ENCODE data around the gene ADAMTS17.
"Not testable (repeated sequence)": the region's sequence is repeated elsewhere in the genome, so short reads cannot be mapped to it uniquely, and the experiment has no call there.

ADAMTS17 gene

DNA sequence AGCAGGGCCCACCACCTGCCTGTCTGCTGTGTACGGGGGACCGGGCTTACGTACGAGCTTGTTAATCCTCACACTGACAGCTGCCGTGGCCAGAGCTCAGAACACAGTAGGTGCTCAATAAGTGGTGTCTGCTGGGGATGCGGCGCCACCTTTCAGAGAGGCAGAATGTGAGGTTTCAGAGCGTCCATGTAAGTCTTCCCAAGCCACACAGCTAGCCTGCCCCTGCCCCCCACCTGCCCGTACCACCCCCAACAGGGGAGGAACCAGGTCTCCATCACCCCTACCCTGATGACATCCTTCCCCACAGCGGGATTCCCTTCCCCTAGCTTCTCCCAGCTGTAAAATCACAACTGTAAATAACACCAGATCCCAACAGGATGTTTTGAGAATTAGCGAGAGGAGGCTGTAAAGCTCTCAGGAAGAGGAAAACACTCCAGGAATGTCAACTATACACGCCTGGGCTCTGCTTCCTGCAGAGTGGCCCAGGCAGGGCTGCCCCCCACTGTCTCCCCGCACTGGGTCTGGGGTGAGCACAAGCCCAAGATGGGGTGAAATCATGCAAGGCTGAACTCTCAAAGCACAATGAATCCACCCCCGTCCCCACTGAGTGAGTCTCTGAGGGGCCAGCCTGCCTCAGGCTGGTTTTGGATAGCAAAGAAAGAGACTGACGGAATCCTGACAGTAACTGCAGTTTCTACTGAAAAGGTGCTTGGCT is 358.4 kb downstream of the ADAMTS17 start:
- DNase-seq: no peak

DNA sequence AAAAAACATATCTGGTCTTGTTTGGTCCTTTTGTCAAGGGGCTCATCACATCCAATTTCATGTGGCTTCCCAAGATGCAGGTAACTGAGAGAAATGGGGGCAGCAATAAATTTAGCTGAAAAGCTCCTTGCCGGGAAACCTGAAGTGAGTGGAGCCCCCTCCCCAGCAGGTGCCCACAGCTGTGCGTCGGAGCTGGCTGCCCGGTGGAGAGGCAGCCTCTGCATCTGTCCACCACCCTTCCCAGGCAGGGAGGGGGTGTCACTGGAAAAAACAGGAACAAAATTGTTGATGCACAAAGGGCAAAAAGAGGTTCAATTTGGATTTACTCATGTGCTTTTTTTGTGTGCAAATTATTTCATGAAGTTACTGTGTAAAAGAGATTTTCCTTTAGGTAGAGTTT is 359.1 kb downstream of the ADAMTS17 start:
- no peak for DNase-seq

DNA sequence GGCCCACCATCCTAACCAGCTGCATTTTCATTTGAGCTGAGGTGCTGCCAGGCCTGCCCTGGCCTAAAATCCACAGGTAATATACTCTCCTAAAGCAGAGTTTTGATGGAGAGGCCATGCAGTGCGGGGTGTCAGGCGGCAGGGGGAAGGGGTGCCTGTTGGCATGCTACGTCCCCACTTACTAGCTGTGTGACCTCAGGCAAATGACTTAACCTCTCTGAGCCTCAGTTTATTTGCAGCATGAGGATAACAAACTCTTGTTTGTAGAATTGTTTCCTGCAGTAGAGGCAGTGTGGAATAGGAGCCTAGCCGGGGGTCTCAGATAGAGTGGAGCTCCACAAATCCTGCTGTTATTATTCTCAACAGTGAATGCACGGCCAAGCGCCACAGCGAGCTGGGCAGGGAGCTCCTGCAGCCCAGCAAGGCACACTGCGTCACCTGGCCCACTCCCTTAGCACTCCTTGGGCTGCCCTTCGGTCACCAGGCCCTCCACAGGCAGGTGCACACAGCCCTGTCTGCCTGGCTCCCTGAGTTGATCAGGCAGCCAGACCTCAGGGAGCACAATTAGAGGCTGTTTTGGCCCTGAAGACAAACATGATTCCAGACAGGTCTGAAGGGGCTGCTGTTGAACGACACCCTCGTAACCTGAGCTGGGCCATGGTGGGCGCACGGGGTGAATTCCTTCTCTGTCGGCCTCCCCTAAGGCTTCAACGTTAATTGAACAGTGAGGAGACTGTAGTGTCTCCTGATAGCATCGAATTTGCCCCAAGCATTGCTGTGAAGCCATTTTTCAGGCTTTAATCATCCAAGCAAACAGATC is 359.7 kb downstream of the ADAMTS17 start:
- no peak for DNase-seq

DNA sequence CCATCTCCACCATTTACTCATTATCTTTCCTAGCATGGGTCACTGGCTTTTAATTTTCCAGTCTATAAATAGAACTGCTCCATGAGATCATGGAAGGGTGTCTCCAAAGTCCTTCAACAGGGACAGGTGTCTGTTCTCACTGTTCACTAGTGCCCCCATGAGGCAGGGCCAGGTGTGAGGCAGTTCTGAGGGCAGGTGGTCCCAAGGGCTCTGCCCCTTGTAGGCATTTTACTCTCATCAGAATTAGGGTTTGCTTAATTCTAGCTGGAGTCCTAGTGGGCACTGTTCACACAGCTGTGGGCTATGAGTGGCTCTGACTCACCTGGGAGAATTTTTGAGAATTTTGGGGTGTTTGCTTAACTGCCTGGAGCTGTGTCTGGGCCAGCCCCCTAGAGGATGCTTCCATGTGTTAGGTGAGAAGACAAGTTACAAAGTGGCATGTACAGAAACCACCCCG is 360.6 kb downstream of the ADAMTS17 start:
- DNase-seq: no peak

DNA sequence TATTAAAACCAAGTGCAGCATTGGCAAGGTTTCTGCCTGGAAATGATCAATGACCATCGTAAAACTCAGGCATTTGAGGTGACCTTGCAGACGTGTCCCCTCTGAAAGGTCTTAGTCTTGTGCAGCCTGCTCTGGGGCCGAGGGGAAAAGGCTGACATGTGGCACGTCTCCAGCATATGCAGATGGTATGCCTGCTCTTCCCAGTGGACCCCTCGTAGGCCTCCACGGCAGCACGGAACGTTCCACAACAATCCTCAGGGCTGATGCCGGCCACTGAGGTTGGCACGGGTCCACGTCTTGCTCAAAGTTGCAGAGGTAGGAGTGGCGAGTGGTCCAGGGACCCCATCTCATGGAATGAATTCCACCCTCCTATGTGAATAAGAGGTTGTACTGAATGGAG is 361.0 kb downstream of the ADAMTS17 start:
- DNase-seq: no peak

DNA sequence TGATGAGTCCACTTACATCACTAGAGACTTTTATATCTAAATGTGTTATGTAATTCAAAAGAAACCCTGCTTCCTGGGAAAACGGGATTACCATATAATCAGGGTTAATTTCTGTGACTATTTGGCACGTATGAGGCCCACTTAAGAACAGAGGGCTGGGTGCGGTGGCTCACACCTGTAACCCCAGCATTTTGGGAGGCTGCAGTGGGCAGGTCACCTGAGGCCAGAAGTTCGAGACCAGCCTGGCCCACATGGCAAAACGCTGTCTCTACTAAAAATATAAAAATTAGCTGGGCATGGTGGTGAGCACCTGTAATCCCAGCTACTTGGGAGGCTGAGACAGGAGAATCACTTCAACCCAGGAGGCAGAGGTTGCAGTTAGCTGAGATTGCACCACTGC is 361.9 kb downstream of the ADAMTS17 start:
- not testable (repeated sequence) for DNase-seq

DNA sequence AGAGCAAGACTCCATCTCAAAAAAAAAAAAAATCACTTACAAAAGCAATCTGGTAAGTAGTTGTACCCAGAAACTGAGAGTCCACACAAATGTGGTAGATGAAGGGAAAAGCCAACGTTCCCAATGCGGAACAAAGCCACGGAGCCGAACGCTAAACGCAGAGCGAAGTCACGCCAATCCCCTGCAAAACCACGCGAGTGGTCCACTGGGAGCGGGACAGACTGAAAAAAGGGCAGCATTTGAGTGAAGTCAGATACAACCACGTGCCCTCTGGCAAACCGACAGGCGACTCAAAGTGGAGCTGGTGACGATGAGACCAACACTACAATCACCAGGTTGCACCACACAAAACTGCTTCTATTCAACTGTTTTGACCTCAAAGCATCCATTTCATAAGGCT is 362.4 kb downstream of the ADAMTS17 start:
- no peak for DNase-seq

DNA sequence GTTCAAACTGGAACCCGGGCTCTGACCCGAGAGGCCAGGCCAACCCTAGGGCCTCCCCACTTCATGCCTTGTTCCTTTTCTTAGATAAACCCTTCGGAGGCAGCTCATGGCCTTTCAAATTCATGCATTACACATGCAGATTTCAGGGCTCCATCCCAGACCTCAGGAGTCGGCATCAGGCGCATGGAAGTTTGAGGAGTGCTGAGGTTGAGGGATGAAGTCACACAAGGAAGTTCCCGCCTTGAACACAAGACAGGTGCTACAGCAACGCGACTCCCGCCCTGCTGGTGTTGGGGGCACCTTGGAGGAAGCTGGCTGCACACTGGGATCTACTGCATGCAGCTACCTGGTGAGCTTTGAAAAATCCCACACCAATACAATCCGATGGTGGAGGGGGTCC is 363.3 kb downstream of the ADAMTS17 start:
- no peak for DNase-seq

DNA sequence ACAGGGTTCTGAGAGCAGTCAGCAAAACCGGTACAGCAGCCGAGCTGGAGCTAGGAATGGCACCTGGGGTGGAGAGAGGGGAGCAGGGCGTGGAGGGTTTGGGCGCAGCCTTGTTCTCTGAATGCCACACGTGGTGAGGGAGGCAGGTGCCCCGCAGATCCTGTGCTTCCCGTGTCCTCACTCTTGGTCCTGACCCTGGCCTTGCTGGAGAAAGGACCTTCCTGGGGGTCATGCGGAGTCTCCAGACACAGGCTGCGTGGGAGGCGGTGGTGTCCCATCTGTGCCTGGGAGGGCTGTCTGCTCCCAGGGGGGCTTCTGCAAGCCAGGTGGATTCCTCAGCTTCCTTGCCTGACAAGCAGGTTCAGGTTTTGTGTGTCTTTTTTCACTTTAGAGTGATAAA is 363.8 kb downstream of the ADAMTS17 start:
- no peak for DNase-seq

DNA sequence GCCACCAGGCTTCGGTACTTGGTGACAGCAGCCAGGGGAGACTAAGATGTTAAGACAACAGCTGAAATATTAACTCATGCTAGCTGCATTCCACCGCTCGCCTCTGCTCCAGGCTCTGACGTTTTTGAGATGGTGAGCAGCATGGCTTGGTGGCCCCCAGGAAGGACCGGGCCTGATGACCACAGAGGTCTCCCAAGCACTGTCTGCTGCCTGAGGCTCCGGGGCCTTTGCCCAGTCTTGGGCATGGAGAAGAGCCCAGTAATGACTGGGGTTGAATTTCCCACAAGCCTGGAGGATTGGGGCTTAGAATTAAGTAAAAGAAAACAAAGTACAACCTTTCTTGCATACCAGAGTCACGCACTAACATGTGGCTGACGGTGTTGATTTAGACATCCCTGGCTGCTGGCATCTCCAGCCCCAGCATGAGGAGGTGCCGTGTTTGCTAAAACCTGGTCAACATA is 364.9 kb downstream of the ADAMTS17 start:
- DNase-seq: no peak

DNA sequence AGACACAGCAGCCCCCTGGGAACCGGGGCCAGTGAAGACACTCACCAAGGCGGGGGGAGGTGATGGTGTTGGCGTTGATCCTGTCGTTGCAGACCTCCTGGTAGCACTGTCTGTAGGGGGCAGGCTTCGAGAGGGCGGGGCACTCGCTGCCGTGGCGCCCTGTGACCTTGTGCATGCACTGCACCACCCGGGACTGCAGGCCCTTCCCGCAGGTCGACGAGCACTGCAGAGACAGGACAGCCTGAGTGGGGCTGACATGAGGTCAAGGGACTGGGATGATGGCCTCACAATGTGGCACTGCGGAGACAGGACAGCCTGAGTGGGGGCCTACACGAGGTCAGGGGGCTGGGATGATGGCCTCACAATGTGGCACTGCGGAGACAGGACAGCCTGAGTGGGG is 365.8 kb downstream of the ADAMTS17 start:
- DNase-seq: no peak

DNA sequence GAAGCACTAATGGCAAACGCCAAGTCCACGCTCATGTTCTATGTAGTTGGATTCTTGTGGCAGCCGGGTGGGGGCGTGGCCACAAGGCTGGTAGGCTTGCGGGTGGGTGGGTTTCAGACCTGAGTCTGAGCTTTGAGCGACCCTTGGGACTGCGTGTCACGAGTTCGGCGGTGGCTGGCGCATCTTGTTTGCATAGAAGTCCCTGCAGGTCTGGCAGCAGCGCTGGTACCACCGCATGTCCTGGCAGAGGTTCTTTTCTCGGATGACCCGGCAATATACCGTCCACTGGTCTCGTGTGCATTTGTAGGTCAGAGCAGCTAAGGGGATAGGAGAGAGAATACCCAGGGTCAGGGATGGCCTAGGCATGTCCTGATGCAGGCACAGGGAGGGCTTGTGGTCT is 367.5 kb downstream of the ADAMTS17 start:
- no peak for DNase-seq

DNA sequence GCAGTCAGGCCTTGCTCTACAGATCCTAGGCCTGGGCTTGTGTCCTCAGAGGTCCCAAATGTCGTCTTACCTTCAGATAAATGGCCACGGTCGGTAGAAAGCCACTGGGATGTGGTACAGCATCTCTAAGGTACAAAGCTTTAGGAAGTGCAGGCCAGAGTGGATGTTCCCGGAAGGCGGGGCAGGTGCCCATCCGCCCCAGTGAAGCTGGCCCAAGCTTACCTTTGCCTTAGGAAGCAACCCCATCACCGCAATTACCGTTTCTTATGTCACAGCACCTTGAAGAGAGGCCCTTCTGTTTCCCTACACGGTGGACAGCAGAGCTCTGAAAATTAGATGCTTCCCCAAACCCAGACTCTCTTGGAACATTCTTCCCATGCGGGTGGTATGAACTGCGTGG is 368.4 kb downstream of the ADAMTS17 start:
- DNase-seq: no peak

DNA sequence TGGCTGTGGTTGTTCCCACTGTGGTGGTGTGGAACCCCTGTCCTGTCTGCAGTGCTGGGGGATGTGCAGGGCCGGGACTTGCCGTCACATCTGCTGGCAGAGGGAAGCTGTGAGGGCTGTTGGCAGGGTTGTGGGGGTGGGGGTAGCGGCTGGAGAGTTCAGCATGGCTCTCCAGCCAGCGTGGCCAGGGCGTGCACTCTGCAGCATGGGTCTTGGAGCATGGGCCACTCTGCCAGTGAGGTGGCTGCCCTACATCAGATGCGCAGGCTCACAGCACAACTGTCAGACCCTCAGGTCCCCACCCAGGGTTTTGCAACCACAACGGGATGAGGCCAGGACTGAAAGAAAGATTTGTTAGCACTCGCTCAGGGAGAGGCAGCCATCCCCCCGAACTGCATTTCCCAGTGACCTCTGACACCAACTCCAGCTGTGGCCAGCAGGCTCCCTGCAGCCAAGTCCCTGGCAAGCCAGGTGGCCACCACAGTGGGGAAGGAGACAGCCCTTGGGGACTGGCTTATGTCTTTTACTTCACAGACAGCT is 370.8 kb downstream of the ADAMTS17 start:
- DNase-seq: no peak

DNA sequence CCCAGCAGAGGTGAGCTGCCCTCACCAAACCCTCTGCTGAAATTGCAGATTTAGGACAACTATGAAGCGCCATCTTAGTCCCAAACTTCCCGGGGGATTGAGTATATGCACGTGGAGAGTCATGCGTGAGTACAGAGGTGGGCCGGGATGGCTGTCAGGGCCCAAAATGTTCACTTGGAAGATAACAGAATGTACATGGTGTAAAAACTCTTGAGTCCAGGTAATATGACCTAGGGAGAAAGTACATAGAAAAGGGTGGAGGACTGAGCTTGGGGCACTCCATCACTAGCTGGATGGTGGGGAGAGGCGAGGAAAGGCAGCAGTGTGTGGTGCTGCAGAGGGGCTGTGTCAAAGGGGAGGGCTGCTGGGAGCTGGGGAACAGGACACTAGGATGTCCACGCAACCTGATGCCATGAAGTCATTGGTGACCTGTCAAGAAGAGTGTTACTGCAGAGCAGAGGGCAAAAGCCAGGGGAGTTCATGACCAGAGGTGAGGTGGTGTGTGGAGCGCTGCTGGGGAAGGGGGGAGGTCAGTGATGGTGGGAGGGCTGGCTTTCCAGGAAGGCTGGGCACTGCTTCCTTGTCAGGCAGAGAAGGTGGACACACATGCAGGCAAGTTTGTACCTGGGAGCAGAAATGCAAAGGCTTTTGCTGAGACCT is 372.4 kb downstream of the ADAMTS17 start:
- no peak for DNase-seq

DNA sequence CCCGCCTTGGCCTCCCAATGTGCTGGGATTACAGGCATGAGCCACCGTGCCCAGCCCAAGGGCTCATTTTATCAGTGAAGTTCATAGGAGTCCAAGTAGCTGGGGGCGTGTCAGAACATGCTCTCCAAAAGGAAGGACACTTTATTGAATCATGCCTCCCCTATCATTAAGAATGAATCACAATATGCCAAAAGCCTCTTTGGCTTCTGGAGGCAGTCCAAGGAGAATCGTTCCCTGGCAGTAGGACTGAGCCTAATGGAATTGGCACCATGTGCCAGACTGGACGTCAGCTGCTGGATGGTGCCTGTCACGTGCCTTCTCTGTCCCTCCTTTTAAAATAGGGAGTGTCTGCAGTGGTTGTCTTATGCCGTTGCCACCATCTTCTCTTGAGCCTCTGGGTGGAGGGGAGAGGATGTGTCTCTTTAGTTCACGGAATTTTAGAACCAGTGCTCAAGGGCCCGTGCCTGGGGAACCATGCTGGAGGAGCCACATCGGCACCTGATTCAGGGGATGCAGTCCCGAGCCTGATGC is 373.9 kb downstream of the ADAMTS17 start:
- no peak for DNase-seq

DNA sequence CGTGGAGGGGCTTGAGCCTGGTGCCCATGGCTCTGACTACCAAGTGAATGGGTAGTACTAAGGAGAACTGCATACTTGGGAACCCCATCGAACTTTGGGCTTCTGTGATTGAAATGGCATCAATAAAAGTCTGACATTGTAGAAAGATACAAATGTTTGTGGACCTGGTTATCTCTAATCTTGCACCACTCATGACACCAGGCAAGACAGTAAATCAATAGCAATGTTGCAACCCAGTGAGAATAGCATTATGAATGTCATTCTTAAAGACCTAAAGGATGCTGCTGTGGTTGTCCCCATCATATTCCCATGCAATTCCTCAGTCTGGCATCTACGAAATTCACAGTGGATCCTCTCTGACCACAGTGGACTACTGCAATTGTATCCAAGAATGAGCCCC is 375.0 kb downstream of the ADAMTS17 start:
- DNase-seq: no peak

DNA sequence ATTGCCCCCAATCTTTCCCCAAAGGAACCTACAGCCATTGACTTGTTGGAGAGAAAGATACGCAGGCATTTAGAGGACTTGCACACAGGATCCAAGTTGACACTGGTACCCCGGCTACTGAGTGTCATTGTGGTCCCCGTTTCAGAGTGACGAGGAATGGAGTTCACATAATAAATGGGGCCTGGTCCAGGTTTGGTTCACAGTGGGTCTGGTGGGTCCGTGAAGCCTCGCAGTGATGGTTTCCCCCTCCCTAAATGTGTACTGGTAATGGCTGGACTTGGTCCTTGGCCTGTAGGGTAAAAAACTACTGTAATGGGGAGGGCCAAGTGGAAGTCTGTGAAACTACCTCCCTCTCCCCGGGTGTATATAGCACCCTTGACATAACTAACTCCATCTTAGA is 376.4 kb downstream of the ADAMTS17 start:
- no peak for DNase-seq

DNA sequence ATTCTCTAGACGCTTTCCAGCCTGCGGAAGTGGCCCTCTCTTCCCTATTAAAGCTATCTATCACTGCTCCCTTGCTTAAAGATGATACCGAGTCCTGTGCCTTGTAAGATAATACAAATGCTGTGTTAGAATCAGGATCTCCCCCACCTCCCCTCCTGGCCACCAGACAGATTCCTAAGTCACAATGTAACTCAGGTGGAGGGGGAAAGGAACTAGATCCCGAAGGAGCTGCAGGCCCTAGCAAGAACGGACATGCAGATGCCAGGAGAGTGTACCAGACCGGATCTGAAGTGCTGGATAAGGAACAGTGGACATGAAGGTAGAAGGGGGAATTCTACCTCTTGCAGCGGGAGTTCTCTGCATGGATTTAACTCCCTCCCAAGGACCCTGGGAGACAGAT is 377.8 kb downstream of the ADAMTS17 start:
- DNase-seq: no peak

DNA sequence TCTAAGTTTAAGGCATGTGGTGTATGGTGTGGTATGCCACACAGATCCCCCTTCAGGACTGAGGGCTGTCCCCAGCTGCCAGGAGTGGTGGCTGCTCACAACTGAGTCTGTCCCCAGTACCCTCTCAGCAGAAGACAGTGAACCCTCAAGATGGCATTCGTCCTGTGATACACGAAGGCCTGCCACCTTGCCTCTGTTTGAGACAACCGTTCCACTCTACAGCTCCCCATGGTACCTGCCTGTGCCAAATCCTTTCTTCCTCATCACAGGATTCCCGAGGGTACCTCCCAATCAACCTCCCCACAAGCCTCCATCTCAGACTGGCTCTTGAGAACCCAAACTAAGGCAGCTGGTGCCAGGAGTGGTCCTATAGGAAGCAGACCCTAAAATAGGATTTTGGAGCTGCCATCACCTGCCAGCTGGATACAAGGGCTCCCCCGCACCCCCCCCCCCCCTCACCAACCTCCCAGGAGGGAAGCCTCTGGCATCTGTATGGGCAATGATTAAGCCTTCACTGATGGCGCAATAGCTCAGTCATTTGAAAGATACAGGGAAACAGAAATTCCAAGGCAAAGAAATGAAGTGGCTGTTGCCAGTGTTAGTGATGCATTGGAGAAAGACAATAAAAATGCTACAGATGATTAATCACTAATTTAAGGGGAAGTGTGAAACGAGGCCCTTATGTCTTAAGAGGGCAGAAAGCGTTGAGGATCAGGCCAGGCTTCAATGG is 378.5 kb downstream of the ADAMTS17 start:
- DNase-seq: no peak

DNA sequence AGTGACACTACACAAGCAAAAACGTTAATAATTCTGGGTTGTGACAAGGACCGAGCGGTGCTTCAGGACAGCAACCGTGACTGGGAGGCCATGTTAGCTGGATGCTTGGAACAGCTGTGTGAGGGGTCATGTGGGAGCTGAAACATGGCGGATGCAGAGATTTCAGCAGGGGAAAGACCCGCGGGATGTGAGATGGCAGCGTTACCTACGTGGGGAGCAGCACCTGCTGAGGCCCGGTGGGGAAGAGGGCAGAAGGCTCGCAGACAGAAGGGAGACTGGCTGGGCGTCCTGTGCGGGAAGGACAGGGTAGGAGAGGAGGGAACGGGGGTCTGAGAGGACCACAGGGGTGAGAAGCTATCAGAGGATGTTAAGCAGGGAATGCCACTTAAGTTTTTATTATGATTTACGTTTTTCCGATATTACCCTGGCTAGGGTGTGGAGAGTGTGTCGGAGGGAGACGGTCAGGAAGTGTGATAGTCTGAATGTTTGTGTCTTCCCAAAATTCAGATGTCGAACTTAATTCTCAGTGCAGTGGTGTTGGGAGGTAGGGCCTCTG is 379.7 kb downstream of the ADAMTS17 start:
- no peak for DNase-seq

DNA sequence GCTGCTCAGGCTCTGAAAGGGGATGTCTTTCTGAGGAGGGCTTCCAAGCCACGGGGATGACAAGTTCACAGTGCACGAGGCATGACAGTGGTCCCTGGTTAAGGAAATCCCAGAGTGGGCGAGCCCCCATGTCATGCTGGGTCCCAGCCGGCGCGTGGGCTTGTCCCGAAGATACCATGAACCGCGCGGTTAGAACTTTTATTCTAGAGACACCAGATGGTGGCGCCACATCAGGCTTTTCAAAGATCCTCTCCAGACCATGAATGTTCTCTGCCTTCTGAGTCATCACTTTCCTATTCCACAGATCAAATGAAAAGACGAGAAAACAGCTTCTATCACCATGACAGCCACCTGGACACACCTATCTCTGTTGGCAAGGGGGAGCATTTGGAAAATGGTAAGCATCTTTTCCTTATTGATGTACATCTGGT is 380.7 kb downstream of the ADAMTS17 start:
- DNase-seq: no peak

Measured in SHP77 treated with DMSO at 0.1 percent for 48 hours (cell line).